Measurements from ENCODE around the gene UGT2B10. TPM values are rescaled to one million over a fixed set of nuclear protein-coding genes. Genes with fewer than 3 reads are reported as not detected.

UGT2B10 gene
- total RNA-seq, 1 experiment from 2014 or later = 0.25 TPM

- peak; percentile 57 for DNase-seq (ENCODE audit: low spot score)
Measured at GRCh38 chr4:68871809-68872642, 56.2 kb downstream of the UGT2B10 start.

GRCh38 chr4:68872643-68873502, 57.1 kb downstream of the UGT2B10 start:
- peak; percentile 14 for DNase-seq (ENCODE audit: low spot score)

GRCh38 chr4:68874507-68874906, 58.7 kb downstream of the UGT2B10 start:
- DNase-seq (ENCODE audit: low spot score) = no peak

- DNase-seq (ENCODE audit: low spot score) = no peak
Measured at GRCh38 chr4:68877555-68877954, 61.8 kb downstream of the UGT2B10 start.

GRCh38 chr4:68878048-68878447, 62.3 kb downstream of the UGT2B10 start:
- no peak for DNase-seq (ENCODE audit: low spot score)

Small RNA genes within 50 kb of the gene (small RNA-seq; reads per million reads assigned to genes)
- gene AC021146.4 = not detected
- not detected for gene AC021146.9

Other genes starting within 250 kb of the UGT2B10 start
- not detected in 2 replicates for gene UGT2B17, start 239.7 kb upstream of the UGT2B10 start, total RNA-seq (2014; rRNA removed; shearing (Covaris generic))
- gene UGT2B15, start 145.3 kb upstream of the UGT2B10 start, total RNA-seq (2014; rRNA removed; shearing (Covaris generic)) = 0.28 TPM in 1 of 2 replicates, not detected in the other
- gene UGT2A3, start 135.8 kb downstream of the UGT2B10 start, total RNA-seq (2014; rRNA removed; shearing (Covaris generic)) = 0.10 and 0.43 TPM in 2 replicates

Measured in HT-29 (cell line).